ENCODE data around the gene KAZN.

Gene KAZN

DNA sequence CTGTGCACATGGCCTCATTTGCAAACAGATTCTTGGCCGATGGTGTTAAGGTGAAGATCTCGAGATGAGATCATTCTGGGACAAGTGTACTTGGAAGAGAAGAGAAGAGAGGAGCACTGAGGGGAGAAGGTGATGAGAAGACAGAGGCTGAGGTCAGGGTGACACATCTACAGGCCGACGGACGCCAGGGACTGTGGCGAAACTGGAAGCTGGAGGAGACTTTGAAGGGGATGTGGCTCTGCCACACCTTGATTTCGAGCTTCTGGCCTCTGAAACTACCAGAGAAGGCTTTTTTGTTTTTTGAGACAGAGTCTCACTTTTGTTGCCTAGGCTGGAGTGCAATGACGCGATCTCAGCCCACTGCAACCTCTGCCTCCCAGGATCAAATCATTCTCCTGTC, 417.5 kb downstream of the KAZN start:
- H3K79me1 ChIP-seq (replicated peaks; ENCODE audit: low read length, poor library complexity, severe bottlenecking), result peaks cover 43% of the 10 kb centered on the region
- H3K36me3 ChIP-seq (ENCODE audit: control insufficient read depth in 1 of 2, insufficient read depth in 2 of 2, low read depth in 1 of 2, low read length in 2 of 2), result peaks cover 0 to 11% of the 10 kb centered on the region in 2 experiments
- H2AFZ ChIP-seq (ENCODE audit: low read depth, low read length), result no peak overlapping the region
- H2BK5ac ChIP-seq (ENCODE audit: low read depth, low read length, poor library complexity, severe bottlenecking), result no peak overlapping the region
- H3K27ac ChIP-seq (ENCODE audit: low read length, poor library complexity, severe bottlenecking), result no peak overlapping the region
- H3K4me1 ChIP-seq (ENCODE audit: control insufficient read depth, insufficient read depth, low read depth, low read length), result peaks cover 9% of the 10 kb centered on the region
- DNase-seq, result no peak
- 97% methylated on average over 9 of the region's 9 CpGs for WGBS
- H3K23ac ChIP-seq (ENCODE audit: low read length in 2 of 2), result no peak overlapping the region
- H4K8ac ChIP-seq (ENCODE audit: low read length), result no peak overlapping the region
- no peak overlapping the region for H3K4me2 ChIP-seq (ENCODE audit: low read length, poor library complexity, severe bottlenecking)
- no peak overlapping the region for H2BK15ac ChIP-seq (ENCODE audit: low read depth, poor library complexity, severe bottlenecking)
- no peak overlapping the region for H3K4ac ChIP-seq (ENCODE audit: low read depth in 1 of 2, low read length in 2 of 2)
- no peaks in the 10 kb centered on the region for H3K27me3 ChIP-seq (ENCODE audit: control insufficient read depth in 1 of 2, insufficient read depth in 1 of 2, low read length in 2 of 2)
- no peak overlapping the region for H3K9ac ChIP-seq (ENCODE audit: low read length)
- H2BK120ac ChIP-seq (ENCODE audit: low read depth, low read length), result no peak overlapping the region
- H3K14ac ChIP-seq (ENCODE audit: low read length in 2 of 2), result peak overlapping the region in 1 of 2 experiments; percentile 86
- no peak overlapping the region for H2AK5ac ChIP-seq (ENCODE audit: low read length, severe bottlenecking)
- H3K9me3 ChIP-seq (ENCODE audit: control insufficient read depth, low read length), result no peaks in the 10 kb centered on the region
- H2BK12ac ChIP-seq (ENCODE audit: low read length in 2 of 2), result no peak overlapping the region
- H4K91ac ChIP-seq (ENCODE audit: low read length), result no peak overlapping the region
- H3K4me3 ChIP-seq (ENCODE audit: insufficient read depth in 1 of 2, low read depth in 1 of 2, low read length in 2 of 2), result no peak overlapping the region
- H3K18ac ChIP-seq (ENCODE audit: low read depth in 1 of 2, low read length in 2 of 2), result no peak overlapping the region

GRCh38 chr1:15016526-15016925, 418.0 kb downstream of the KAZN start:
- Histone ChIP-seq H2BK12ac (ENCODE audit: low read length in 2 of 2) (no peak overlapping the region), H2BK5ac (ENCODE audit: low read depth, low read length, poor library complexity, severe bottlenecking) (no peak overlapping the region), H3K4ac (ENCODE audit: low read depth in 1 of 2, low read length in 2 of 2) (no peak overlapping the region), H4K91ac (ENCODE audit: low read length) (no peak overlapping the region), H2BK15ac (ENCODE audit: low read depth, poor library complexity, severe bottlenecking) (no peak overlapping the region), H3K18ac (ENCODE audit: low read depth in 1 of 2, low read length in 2 of 2) (peak overlapping the region in 1 of 2 experiments; percentile 18), H3K27me3 (ENCODE audit: control insufficient read depth in 1 of 2, insufficient read depth in 1 of 2, low read length in 2 of 2) (no peaks in the 10 kb centered on the region), H3K23ac (ENCODE audit: low read length in 2 of 2) (no peak overlapping the region), H3K9me3 (ENCODE audit: control insufficient read depth, low read length) (no peaks in the 10 kb centered on the region), H3K4me3 (ENCODE audit: insufficient read depth in 1 of 2, low read depth in 1 of 2, low read length in 2 of 2) (no peak overlapping the region), H2AK5ac (ENCODE audit: low read length, severe bottlenecking) (no peak overlapping the region), H3K9ac (ENCODE audit: low read length) (no peak overlapping the region), H3K4me2 (ENCODE audit: low read length, poor library complexity, severe bottlenecking) (no peak overlapping the region), H2AFZ (ENCODE audit: low read depth, low read length) (no peak overlapping the region), H2BK120ac (ENCODE audit: low read depth, low read length) (no peak overlapping the region), H3K79me1 (replicated peaks; ENCODE audit: low read length, poor library complexity, severe bottlenecking) (peaks cover 42% of the 10 kb centered on the region), H3K27ac (ENCODE audit: low read length, poor library complexity, severe bottlenecking) (no peak overlapping the region), H3K36me3 (ENCODE audit: control insufficient read depth in 1 of 2, insufficient read depth in 2 of 2, low read depth in 1 of 2, low read length in 2 of 2) (peaks cover 0 to 11% of the 10 kb centered on the region in 2 experiments), H3K14ac (ENCODE audit: low read length in 2 of 2) (no peak overlapping the region), H3K4me1 (ENCODE audit: control insufficient read depth, insufficient read depth, low read depth, low read length) (peaks cover 14% of the 10 kb centered on the region), H4K8ac (ENCODE audit: low read length) (no peak overlapping the region)
- DNase-seq, result no peak
- 98% methylated on average over 7 of the region's 10 CpGs for WGBS

- H3K14ac ChIP-seq (ENCODE audit: low read length in 2 of 2), result no peak overlapping the region
- H4K8ac ChIP-seq (ENCODE audit: low read length), result no peak overlapping the region
- H2BK120ac ChIP-seq (ENCODE audit: low read depth, low read length), result no peak overlapping the region
- WGBS, result 79% methylated on average over 6 of the region's 7 CpGs
- H2BK5ac ChIP-seq (ENCODE audit: low read depth, low read length, poor library complexity, severe bottlenecking), result no peak overlapping the region
- peaks cover 38% of the 10 kb centered on the region for H3K79me1 ChIP-seq (replicated peaks; ENCODE audit: low read length, poor library complexity, severe bottlenecking)
- no peak overlapping the region for H2BK12ac ChIP-seq (ENCODE audit: low read length in 2 of 2)
- H4K91ac ChIP-seq (ENCODE audit: low read length), result no peak overlapping the region
- H2AFZ ChIP-seq (ENCODE audit: low read depth, low read length), result no peak overlapping the region
- H3K18ac ChIP-seq (ENCODE audit: low read depth in 1 of 2, low read length in 2 of 2), result no peak overlapping the region
- H2AK5ac ChIP-seq (ENCODE audit: low read length, severe bottlenecking), result no peak overlapping the region
- H3K27ac ChIP-seq (ENCODE audit: low read length, poor library complexity, severe bottlenecking), result no peak overlapping the region
- DNase-seq, result no peak
- no peaks in the 10 kb centered on the region for H3K9me3 ChIP-seq (ENCODE audit: control insufficient read depth, low read length)
- no peak overlapping the region for H2BK15ac ChIP-seq (ENCODE audit: low read depth, poor library complexity, severe bottlenecking)
- no peak overlapping the region for H3K23ac ChIP-seq (ENCODE audit: low read length in 2 of 2)
- no peak overlapping the region for H3K4me2 ChIP-seq (ENCODE audit: low read length, poor library complexity, severe bottlenecking)
- peaks cover 17% of the 10 kb centered on the region for H3K4me1 ChIP-seq (ENCODE audit: control insufficient read depth, insufficient read depth, low read depth, low read length)
- no peaks in the 10 kb centered on the region for H3K27me3 ChIP-seq (ENCODE audit: control insufficient read depth in 1 of 2, insufficient read depth in 1 of 2, low read length in 2 of 2)
- H3K4ac ChIP-seq (ENCODE audit: low read depth in 1 of 2, low read length in 2 of 2), result no peak overlapping the region
- H3K36me3 ChIP-seq (ENCODE audit: control insufficient read depth in 1 of 2, insufficient read depth in 2 of 2, low read depth in 1 of 2, low read length in 2 of 2), result peaks cover 0 to 11% of the 10 kb centered on the region in 2 experiments
- no peak overlapping the region for H3K9ac ChIP-seq (ENCODE audit: low read length)
- no peak overlapping the region for H3K4me3 ChIP-seq (ENCODE audit: insufficient read depth in 1 of 2, low read depth in 1 of 2, low read length in 2 of 2)
These were observed 418.6 kb downstream of the KAZN start for GRCh38 chr1:15017120-15017519.

GRCh38 chr1:15018767-15019166, 420.3 kb downstream of the KAZN start:
- Histone ChIP-seq H3K9me3 (ENCODE audit: control insufficient read depth, low read length) (no peaks in the 10 kb centered on the region), H4K8ac (ENCODE audit: low read length) (no peak overlapping the region), H2BK15ac (ENCODE audit: low read depth, poor library complexity, severe bottlenecking) (no peak overlapping the region), H2AK5ac (ENCODE audit: low read length, severe bottlenecking) (no peak overlapping the region), H3K4me1 (ENCODE audit: control insufficient read depth, insufficient read depth, low read depth, low read length) (peaks cover 26% of the 10 kb centered on the region), H3K18ac (ENCODE audit: low read depth in 1 of 2, low read length in 2 of 2) (no peak overlapping the region), H3K79me1 (replicated peaks; ENCODE audit: low read length, poor library complexity, severe bottlenecking) (peaks cover 48% of the 10 kb centered on the region), H3K23ac (ENCODE audit: low read length in 2 of 2) (no peak overlapping the region), H3K4me3 (ENCODE audit: insufficient read depth in 1 of 2, low read depth in 1 of 2, low read length in 2 of 2) (no peak overlapping the region), H2BK5ac (ENCODE audit: low read depth, low read length, poor library complexity, severe bottlenecking) (no peak overlapping the region), H3K4me2 (ENCODE audit: low read length, poor library complexity, severe bottlenecking) (no peak overlapping the region), H3K14ac (ENCODE audit: low read length in 2 of 2) (no peak overlapping the region), H3K36me3 (ENCODE audit: control insufficient read depth in 1 of 2, insufficient read depth in 2 of 2, low read depth in 1 of 2, low read length in 2 of 2) (peaks cover 0 to 11% of the 10 kb centered on the region in 2 experiments), H3K27me3 (ENCODE audit: control insufficient read depth in 1 of 2, insufficient read depth in 1 of 2, low read length in 2 of 2) (no peaks in the 10 kb centered on the region), H3K9ac (ENCODE audit: low read length) (no peak overlapping the region), H3K27ac (ENCODE audit: low read length, poor library complexity, severe bottlenecking) (no peak overlapping the region), H3K4ac (ENCODE audit: low read depth in 1 of 2, low read length in 2 of 2) (no peak overlapping the region), H2AFZ (ENCODE audit: low read depth, low read length) (no peak overlapping the region), H2BK12ac (ENCODE audit: low read length in 2 of 2) (peak overlapping the region in 1 of 2 experiments; percentile 17), H4K91ac (ENCODE audit: low read length) (no peak overlapping the region), H2BK120ac (ENCODE audit: low read depth, low read length) (no peak overlapping the region)
- no peak for DNase-seq
- WGBS, result 96% methylated on average over 4 of the region's 4 CpGs
